GM23248 (cell line): ENCODE data around the gene CNTN1. TPM values are rescaled to one million over a fixed set of nuclear protein-coding genes. Genes with fewer than 3 reads are reported as not detected.
"Not testable (repeated sequence)": the region's sequence is repeated elsewhere in the genome, so short reads cannot be mapped to it uniquely, and the experiment has no call there.

Source experiments
- DNase-seq: peaks from one replicate; pipeline ENCODE4 v3.0.0-alpha.2; 2015
- H2AFZ ChIP-seq: fragments of 200-600 bp; sonication (generic); 2 replicates; pipeline ENCODE4 v1.6.1; 2016; ENCODE audit warnings: antibody characterized with exemption
- H3F3A ChIP-seq: fragments of 200-600 bp; sonication (generic); 2 replicates; pipeline ENCODE4 v1.6.1; 2016; ENCODE audit warnings: mild to moderate bottlenecking, antibody characterized with exemption, mixed run types; ENCODE audit not compliant: insufficient read depth
- H3K27ac ChIP-seq: fragments of 200-600 bp; sonication (generic); 2 replicates; pipeline ENCODE4 v1.5.1; 2016; ENCODE audit warnings: mild to moderate bottlenecking
- H3K27me3 ChIP-seq: fragments of 200-600 bp; sonication (generic); replicated peaks from 2 replicates; pipeline ENCODE4 v1.6.1; 2016; ENCODE audit warnings: mild to moderate bottlenecking; ENCODE audit not compliant: insufficient read depth
- H3K36me3 ChIP-seq: fragments of 200-600 bp; sonication (generic); 2 replicates; pipeline ENCODE4 v1.6.1; 2016; ENCODE audit warnings: low read depth, mild to moderate bottlenecking
- H3K4me1 ChIP-seq: fragments of 200-600 bp; sonication (generic); 2 replicates; pipeline ENCODE4 v1.6.1; 2016; ENCODE audit warnings: mild to moderate bottlenecking; ENCODE audit not compliant: insufficient read depth
- H3K4me2 ChIP-seq: fragments of 200-600 bp; sonication (generic); one replicate; pipeline ENCODE4 v1.6.1; 2016; ENCODE audit warnings: mild to moderate bottlenecking; ENCODE audit not compliant: unreplicated experiment
- H3K4me3 ChIP-seq: fragments of 200-600 bp; sonication (generic); 2 replicates; pipeline ENCODE4 v1.5.1; 2016; ENCODE audit warnings: mild to moderate bottlenecking
- H3K79me2 ChIP-seq: fragments of 200-600 bp; sonication (generic); 2 replicates; pipeline ENCODE4 v1.6.1; 2016; ENCODE audit warnings: mild to moderate bottlenecking; ENCODE audit not compliant: insufficient read depth
- H3K9ac ChIP-seq: fragments of 200-600 bp; sonication (generic); 2 replicates; pipeline ENCODE4 v1.6.1; 2016; ENCODE audit warnings: mild to moderate bottlenecking
- H3K9me2 ChIP-seq: fragments of 200-600 bp; sonication (generic); 2 replicates; pipeline ENCODE4 v1.6.1; 2016; ENCODE audit warnings: mixed run types, mild to moderate bottlenecking, moderate library complexity; ENCODE audit not compliant: insufficient read depth
- H3K9me3 ChIP-seq: fragments of 200-600 bp; sonication (generic); one replicate; pipeline ENCODE4 v1.6.1; 2017; ENCODE audit warnings: low read depth
- H4K20me1 ChIP-seq: fragments of 200-600 bp; sonication (generic); 2 replicates; pipeline ENCODE4 v1.6.0; 2016; ENCODE audit not compliant: insufficient read depth
- EZH2 ChIP-seq: fragments of 200-600 bp; sonication (generic); IDR thresholded peaks from 2 replicates; pipeline ENCODE4 v1.6.1; 2018; ENCODE audit warnings: antibody characterized with exemption, mild to moderate bottlenecking; ENCODE audit not compliant: insufficient read depth, poor library complexity, severe bottlenecking
- EZH2phosphoT487 ChIP-seq: fragments of 200-600 bp; sonication (generic); IDR thresholded peaks from 2 replicates; pipeline ENCODE4 v1.6.1; 2018; ENCODE audit warnings: antibody characterized with exemption, moderate library complexity, mild to moderate bottlenecking, low read depth; ENCODE audit not compliant: insufficient read depth
- WGBS, 2 experiments: methylation state at CpG; one replicate each; pipeline ENCODE4 v1.1.6; 2015 to 2017; ENCODE audit warnings: low lambda C conversion rate in 2 of 2, low coverage in 1 of 2; ENCODE audit errors: missing lambda C conversion rate in 2 of 2; 5-methylcytosine and 5-hydroxymethylcytosine counted together
- in situ Hi-C: fragments of 300-500 bp; cut with MboI; formaldehyde crosslinking; loops from 2 replicates; pipeline ENCODE4 v1.15.0; 2020
- polyA plus RNA-seq: library from polyadenylated mRNA; unstranded; fragments of >200 nt; fragmentation: Nextera tagmentation; extraction: Ambion mirVana; gene quantifications from 2 replicates; pipeline ENCODE4 v1.2.1, GENCODE V29; 2016
- total RNA-seq: library from RNA; depleted of rRNA; stranded (reverse); fragments of >200 nt; shearing (Covaris generic); gene quantifications from 2 replicates; pipeline ENCODE4 v1.2.3, GENCODE V29; 2014

Gene CNTN1
- total and polyA plus RNA-seq, 2 experiments from 2014 or later, result 0.32 to 0.36 TPM

GRCh38 chr12:40727774-40728483, 35.7 kb downstream of the CNTN1 start:
- H2AFZ ChIP-seq, result no peak overlapping the region
- H3K4me2 ChIP-seq, result no peak overlapping the region
- no peak for DNase-seq
- H3K9me3 ChIP-seq, result no peaks in the 10 kb centered on the region
- no peaks in the 10 kb centered on the region for H4K20me1 ChIP-seq
- no peaks in the 10 kb centered on the region for H3K27me3 ChIP-seq
- H3F3A ChIP-seq, result no peaks in the 10 kb centered on the region
- H3K4me1 ChIP-seq, result no peaks in the 10 kb centered on the region
- H3K27ac ChIP-seq, result no peak overlapping the region
- H3K79me2 ChIP-seq, result no peaks in the 10 kb centered on the region
- 62 to 70% methylated on average over 4 of the region's 4 CpGs for WGBS, 2 experiments
- no peaks in the 10 kb centered on the region for H3K36me3 ChIP-seq
- in situ Hi-C loops, result no loop called here
- H3K9ac ChIP-seq, result no peak overlapping the region
- no peaks in the 10 kb centered on the region for H3K9me2 ChIP-seq
- H3K4me3 ChIP-seq, result no peak overlapping the region
- no peak for TF ChIP-seq EZH2
- no peak for TF ChIP-seq EZH2phosphoT487

DNA sequence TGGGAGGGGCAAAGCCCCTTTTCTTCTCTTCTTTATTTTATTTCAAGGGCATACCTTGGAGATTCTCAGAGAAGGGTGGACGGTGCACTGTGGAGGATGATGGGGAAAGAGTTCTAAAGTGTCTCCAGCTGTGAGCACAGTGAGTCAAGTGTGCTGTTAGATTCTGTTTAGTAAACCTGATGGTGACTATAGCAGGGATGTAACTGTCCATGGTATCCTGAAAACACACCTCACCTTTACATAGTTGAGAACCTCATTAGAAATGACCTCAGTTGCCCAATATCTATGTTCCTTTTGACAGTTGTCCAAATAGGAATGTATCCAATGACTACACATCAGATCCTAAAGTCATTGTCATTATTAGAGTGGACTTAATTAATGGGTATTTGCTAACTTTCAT, 38.0 kb downstream of the CNTN1 start:
- H3K9me2 ChIP-seq, result no peaks in the 10 kb centered on the region
- in situ Hi-C loops, result no loop called here
- H3K9me3 ChIP-seq, result no peaks in the 10 kb centered on the region
- H2AFZ ChIP-seq, result no peak overlapping the region
- no peak for TF ChIP-seq EZH2phosphoT487
- TF ChIP-seq EZH2, result no peak
- H3K4me1 ChIP-seq, result no peaks in the 10 kb centered on the region
- H3K27me3 ChIP-seq, result no peaks in the 10 kb centered on the region
- H3F3A ChIP-seq, result no peaks in the 10 kb centered on the region
- H3K27ac ChIP-seq, result no peak overlapping the region
- no peak overlapping the region for H3K4me3 ChIP-seq
- H3K79me2 ChIP-seq, result no peaks in the 10 kb centered on the region
- 65 to 89% methylated on average over 1 of the region's 1 CpG for WGBS, 2 experiments
- no peaks in the 10 kb centered on the region for H4K20me1 ChIP-seq
- no peak overlapping the region for H3K4me2 ChIP-seq
- no peak for DNase-seq
- H3K9ac ChIP-seq, result no peak overlapping the region
- no peaks in the 10 kb centered on the region for H3K36me3 ChIP-seq

DNA sequence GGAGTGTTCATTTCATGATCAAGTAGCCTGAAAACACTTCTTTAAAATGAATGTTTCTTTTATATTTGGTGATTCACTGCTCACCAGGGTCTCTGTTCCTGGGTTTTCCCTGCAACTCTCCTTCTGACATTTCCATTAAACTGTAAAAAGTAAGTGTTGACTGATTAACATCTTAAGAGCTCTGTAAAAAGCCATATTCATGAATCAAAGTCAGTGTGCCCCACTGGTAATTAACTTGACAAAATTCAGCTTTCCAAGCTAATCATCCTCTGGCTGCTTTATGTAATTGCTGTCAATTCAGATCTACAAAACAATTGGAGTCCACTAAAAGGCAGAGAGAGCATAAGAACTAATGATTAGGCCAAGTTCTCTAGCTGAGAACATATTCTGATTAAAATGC, 41.6 kb downstream of the CNTN1 start:
- H3K27ac ChIP-seq, result no peak overlapping the region
- H4K20me1 ChIP-seq, result no peaks in the 10 kb centered on the region
- H3F3A ChIP-seq, result no peaks in the 10 kb centered on the region
- DNase-seq, result no peak
- H3K9me2 ChIP-seq, result no peaks in the 10 kb centered on the region
- TF ChIP-seq EZH2 (no peak), EZH2phosphoT487 (no peak)
- no peak overlapping the region for H3K4me3 ChIP-seq
- no peaks in the 10 kb centered on the region for H3K36me3 ChIP-seq
- no peaks in the 10 kb centered on the region for H3K9me3 ChIP-seq
- in situ Hi-C loops, result no loop called here
- no peak overlapping the region for H2AFZ ChIP-seq
- H3K4me2 ChIP-seq, result no peak overlapping the region
- H3K9ac ChIP-seq, result no peak overlapping the region
- H3K27me3 ChIP-seq, result no peaks in the 10 kb centered on the region
- no peaks in the 10 kb centered on the region for H3K4me1 ChIP-seq
- H3K79me2 ChIP-seq, result no peaks in the 10 kb centered on the region

DNA sequence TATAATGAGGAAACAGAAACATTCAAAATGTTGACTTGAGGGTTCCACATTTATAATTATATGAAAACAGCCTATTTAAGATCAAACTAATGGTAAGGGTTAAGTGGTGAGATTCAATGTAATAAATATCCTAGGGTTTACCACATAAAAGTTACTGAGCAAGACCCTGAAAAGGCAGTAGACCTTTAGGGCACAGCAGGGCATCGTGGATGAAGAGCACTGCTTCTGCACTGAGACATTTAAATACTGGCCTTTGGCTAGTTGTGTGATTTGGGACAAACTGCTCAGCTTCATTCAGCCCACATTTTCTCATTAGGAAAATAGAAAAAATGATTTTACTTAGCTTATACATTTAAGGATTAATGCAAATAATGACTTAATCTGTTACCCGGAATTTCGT, 42.0 kb downstream of the CNTN1 start:
- TF ChIP-seq EZH2phosphoT487 (no peak), EZH2 (no peak)

DNA sequence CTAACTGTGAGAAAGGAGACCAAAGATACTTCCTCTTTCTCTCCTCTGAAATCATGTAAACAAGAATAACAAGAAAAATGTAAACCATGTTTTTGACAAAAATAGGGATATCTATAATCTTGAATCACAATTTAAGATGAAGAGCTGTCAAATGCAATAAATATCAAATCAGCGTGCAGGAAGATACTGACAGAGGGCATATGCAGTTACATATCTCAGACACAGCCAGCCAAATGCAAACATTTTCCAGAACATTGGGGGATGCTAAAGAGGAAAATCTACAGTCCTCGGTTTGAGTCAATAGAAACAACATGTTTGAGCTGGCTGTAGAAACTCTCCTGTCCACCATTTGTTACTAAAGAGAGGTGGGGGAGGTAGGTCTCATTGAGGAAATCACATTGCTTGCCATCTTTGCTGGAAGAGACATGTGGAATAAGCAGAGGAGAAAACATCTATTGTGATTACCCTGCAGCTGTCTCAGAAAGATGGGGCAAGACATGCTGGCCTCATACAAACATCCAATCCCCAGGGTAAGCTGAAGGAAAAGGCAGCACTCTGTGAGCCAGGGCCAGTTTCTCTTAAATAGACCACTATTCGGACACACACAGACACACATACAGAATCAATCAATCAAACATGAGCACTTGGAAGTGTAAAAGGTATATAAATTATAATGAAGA, 43.5 kb downstream of the CNTN1 start:
- in situ Hi-C loops, result no loop called here
- TF ChIP-seq EZH2, result no peak
- TF ChIP-seq EZH2phosphoT487, result no peak
- H3K4me2 ChIP-seq, result no peak overlapping the region
- H4K20me1 ChIP-seq, result no peaks in the 10 kb centered on the region
- H3K27ac ChIP-seq, result no peak overlapping the region
- no peaks in the 10 kb centered on the region for H3K4me1 ChIP-seq
- H3K36me3 ChIP-seq, result no peaks in the 10 kb centered on the region
- no peak for DNase-seq
- 39 to 45% methylated on average over 3 of the region's 3 CpGs for WGBS, 2 experiments
- H3K9me2 ChIP-seq, result no peaks in the 10 kb centered on the region
- H2AFZ ChIP-seq, result no peak overlapping the region
- H3K4me3 ChIP-seq, result no peak overlapping the region
- no peaks in the 10 kb centered on the region for H3K27me3 ChIP-seq
- H3K9me3 ChIP-seq, result no peaks in the 10 kb centered on the region
- no peak overlapping the region for H3K9ac ChIP-seq
- H3K79me2 ChIP-seq, result no peaks in the 10 kb centered on the region
- H3F3A ChIP-seq, result no peaks in the 10 kb centered on the region

More for the DNA sequence above, 42.0 kb downstream of the CNTN1 start:
- Histone ChIP-seq H2AFZ (no peak overlapping the region), H3K9me3 (no peaks in the 10 kb centered on the region), H3K79me2 (no peaks in the 10 kb centered on the region), H3K4me1 (no peaks in the 10 kb centered on the region), H3K27ac (no peak overlapping the region), H3F3A (no peaks in the 10 kb centered on the region), H3K4me2 (no peak overlapping the region), H3K9ac (no peak overlapping the region), H4K20me1 (no peaks in the 10 kb centered on the region), H3K9me2 (no peaks in the 10 kb centered on the region), H3K36me3 (no peaks in the 10 kb centered on the region), H3K4me3 (no peak overlapping the region), H3K27me3 (no peaks in the 10 kb centered on the region)
- DNase-seq, result no peak
- in situ Hi-C loops, result no loop called here
- WGBS, 2 experiments, result 56 to 58% methylated on average over 3 of the region's 3 CpGs

DNA sequence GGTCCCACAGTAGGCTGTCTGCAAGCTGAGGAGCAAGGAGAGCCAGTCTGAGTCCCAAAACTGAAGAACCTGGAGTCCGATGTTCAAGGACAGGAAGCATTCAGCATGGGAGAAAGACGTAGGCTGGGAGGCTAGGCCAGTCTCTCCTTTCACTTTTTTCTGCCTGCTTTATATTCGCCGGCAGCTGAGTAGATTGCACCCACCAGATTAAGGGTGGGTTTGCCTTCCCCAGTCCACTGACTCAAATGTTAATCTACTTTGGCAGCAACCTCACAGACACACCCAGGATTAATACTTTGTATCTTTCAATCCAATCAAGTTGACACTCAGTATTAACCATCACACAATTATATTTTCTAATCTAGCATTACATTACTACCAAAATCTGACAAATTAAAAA, 45.2 kb downstream of the CNTN1 start:
- H3K27ac ChIP-seq, H3K9me2 ChIP-seq, H3K4me3 ChIP-seq, H3K27me3 ChIP-seq, H4K20me1 ChIP-seq, H3K36me3 ChIP-seq, H3K79me2 ChIP-seq, H2AFZ ChIP-seq, H3K4me1 ChIP-seq, DNase-seq, H3F3A ChIP-seq, H3K9ac ChIP-seq, H3K4me2 ChIP-seq, H3K9me3 ChIP-seq, in situ Hi-C loops: not testable (repeated sequence)
- 76 to 79% methylated on average over 4 of the region's 4 CpGs for WGBS, 2 experiments
